Measurements from ENCODE around the gene C2CD4D. TPM values are rescaled to one million over a fixed set of nuclear protein-coding genes. Genes with fewer than 3 reads are reported as not detected.

Gene C2CD4D
- total RNA-seq, 1 experiment from 2014 or later = 1.2 TPM

DNA sequence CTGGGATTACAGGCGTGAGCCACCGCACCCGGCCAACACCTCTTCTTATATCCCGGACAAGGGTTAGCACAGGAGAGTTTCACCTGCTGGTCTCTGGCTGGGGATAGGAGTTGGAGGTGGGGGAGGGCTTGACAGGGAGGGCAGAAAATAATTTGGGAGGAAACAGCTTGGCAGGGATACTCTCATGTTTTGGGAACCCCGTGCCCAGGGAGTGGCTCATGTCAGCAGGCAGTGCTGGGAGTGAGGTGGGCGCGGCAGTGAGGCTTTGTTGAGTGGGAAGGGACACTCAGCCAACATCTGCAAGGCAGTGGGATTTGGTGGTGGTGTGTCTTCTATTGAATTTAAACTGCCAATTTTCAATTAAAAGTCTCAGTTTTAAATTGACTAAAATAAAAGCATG is 15.0 kb upstream of the C2CD4D start:
- in situ Hi-C loops (cut with HindIII; ENCODE audit: low pct_unique_long_range_greater_than_20kb, low sequenced_read_pairs) = no loop called here
- TF ChIP-seq CTCF (IDR thresholded peaks at IDR 0.05) (no peak), POLR2AphosphoS5 (IDR thresholded peaks at IDR 0.05; ENCODE audit: low read depth, low read length) (no peak), SIN3A (IDR thresholded peaks at IDR 0.05; ENCODE audit: borderline replicate concordance, insufficient read depth, low read depth, low read length) (no peak), TCF7L2 (IDR thresholded peaks at IDR 0.05; ENCODE audit: low read depth, low read length) (no peak), REST (IDR thresholded peaks at IDR 0.05; ENCODE audit: insufficient read depth in 1 of 2, low read depth in 2 of 2, low read length in 1 of 2) (no peak)
- DNase-seq (ENCODE audit: low read depth, low spot score) (no peak), ATAC-seq (no peak)
- H3K4me1 ChIP-seq (ENCODE audit: control insufficient read depth, insufficient read depth, low read length) = no peaks in the 10 kb centered on the region
- no peak overlapping the region for H3K4me3 ChIP-seq (ENCODE audit: low read depth in 2 of 2, low read length in 2 of 2)
- no peak overlapping the region for H3K27ac ChIP-seq (ENCODE audit: low read length)
- H3K9me3 ChIP-seq (ENCODE audit: control insufficient read depth, insufficient read depth, low read depth, low read length) = no peaks in the 10 kb centered on the region
- intact Hi-C loops (cut with micrococcal nuclease; ENCODE audit: unreplicated experiment) = no loop called here
- no TSS peak for BruUV-seq (replicated peaks)
- ChIA-PET POLR2A (no interaction called here), CTCF (no interaction called here)
- H3K27me3 ChIP-seq (ENCODE audit: control insufficient read depth, insufficient read depth, low read length) = no peaks in the 10 kb centered on the region
- no peaks in the 10 kb centered on the region for H3K36me3 ChIP-seq (ENCODE audit: control insufficient read depth, insufficient read depth, low read length)

DNA sequence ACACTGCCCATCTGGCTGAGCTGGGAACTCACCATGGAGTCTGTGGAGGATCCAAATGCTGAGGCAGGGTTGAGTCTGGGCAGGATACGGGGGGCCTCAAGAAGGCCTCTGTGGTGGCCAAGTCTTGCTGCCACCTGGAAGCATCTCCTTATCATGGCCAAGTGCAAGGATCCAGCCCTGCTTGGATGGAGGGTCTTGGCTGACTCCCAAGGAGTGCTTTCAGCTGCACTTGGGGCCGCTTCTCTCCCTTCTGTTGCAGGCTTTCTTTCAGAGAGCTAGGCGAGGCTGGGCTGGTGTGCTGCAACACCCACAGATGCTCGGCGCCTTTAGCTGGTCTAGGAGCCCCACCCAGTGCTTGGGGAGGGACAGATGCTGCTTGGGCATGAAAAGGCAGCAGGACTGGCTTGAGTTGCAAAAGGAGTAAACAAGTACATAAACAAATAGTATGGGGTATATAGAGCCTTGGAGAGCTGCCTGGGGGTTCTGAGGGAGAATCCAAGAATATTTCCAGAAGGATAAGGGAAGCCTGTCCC is 13.9 kb upstream of the C2CD4D start, which contains the start of gene THEM5:
Gene THEM5, minus strand, starts transcription at position 302 of the 533 bp plus-strand sequence. Its CDS starts 147 bp downstream, at position 155.
- ATAC-seq (peak; percentile 65; the same call in 1 of the 2 replicates), DNase-seq (ENCODE audit: low read depth, low spot score) (no peak)
- H3K4me3 ChIP-seq (ENCODE audit: low read depth in 2 of 2, low read length in 2 of 2) = no peak within 1 kb of the TSS
- no peaks in the 10 kb centered on the region for H3K4me1 ChIP-seq (ENCODE audit: control insufficient read depth, insufficient read depth, low read length)
- H3K27me3 ChIP-seq (ENCODE audit: control insufficient read depth, insufficient read depth, low read length) = no peaks in the 10 kb centered on the region
- TF ChIP-seq SIN3A (IDR thresholded peaks at IDR 0.05; ENCODE audit: borderline replicate concordance, insufficient read depth, low read depth, low read length) = no peak
- no peak for TF ChIP-seq TCF7L2 (IDR thresholded peaks at IDR 0.05; ENCODE audit: low read depth, low read length)
- no peak for TF ChIP-seq REST (IDR thresholded peaks at IDR 0.05; ENCODE audit: insufficient read depth in 1 of 2, low read depth in 2 of 2, low read length in 1 of 2)
- no peak for TF ChIP-seq CTCF (IDR thresholded peaks at IDR 0.05)
- TF ChIP-seq POLR2AphosphoS5 (IDR thresholded peaks at IDR 0.05; ENCODE audit: low read depth, low read length) = no peak
- intact Hi-C loops (cut with micrococcal nuclease; ENCODE audit: unreplicated experiment) = no loop called here
- H3K36me3 ChIP-seq (ENCODE audit: control insufficient read depth, insufficient read depth, low read length) = no peaks in the 10 kb centered on the region
- no peak within 1 kb of the TSS for H3K27ac ChIP-seq (ENCODE audit: low read length)
- no TSS peak for BruUV-seq (replicated peaks)
- ChIA-PET CTCF (no interaction called here), POLR2A (no interaction called here)
- in situ Hi-C loops (cut with HindIII; ENCODE audit: low pct_unique_long_range_greater_than_20kb, low sequenced_read_pairs) = no loop called here
- H3K9me3 ChIP-seq (ENCODE audit: control insufficient read depth, insufficient read depth, low read depth, low read length) = no peaks in the 10 kb centered on the region

All from Panc1 (cell line).